ENCODE results near the gene SH3RF2. TPM values are rescaled to one million over a fixed set of nuclear protein-coding genes. Genes with fewer than 3 reads are reported as not detected.
"Not testable (repeated sequence)": the region's sequence is repeated elsewhere in the genome, so short reads cannot be mapped to it uniquely, and the experiment has no call there.

The SH3RF2 gene
- not detected for total RNA-seq

DNA sequence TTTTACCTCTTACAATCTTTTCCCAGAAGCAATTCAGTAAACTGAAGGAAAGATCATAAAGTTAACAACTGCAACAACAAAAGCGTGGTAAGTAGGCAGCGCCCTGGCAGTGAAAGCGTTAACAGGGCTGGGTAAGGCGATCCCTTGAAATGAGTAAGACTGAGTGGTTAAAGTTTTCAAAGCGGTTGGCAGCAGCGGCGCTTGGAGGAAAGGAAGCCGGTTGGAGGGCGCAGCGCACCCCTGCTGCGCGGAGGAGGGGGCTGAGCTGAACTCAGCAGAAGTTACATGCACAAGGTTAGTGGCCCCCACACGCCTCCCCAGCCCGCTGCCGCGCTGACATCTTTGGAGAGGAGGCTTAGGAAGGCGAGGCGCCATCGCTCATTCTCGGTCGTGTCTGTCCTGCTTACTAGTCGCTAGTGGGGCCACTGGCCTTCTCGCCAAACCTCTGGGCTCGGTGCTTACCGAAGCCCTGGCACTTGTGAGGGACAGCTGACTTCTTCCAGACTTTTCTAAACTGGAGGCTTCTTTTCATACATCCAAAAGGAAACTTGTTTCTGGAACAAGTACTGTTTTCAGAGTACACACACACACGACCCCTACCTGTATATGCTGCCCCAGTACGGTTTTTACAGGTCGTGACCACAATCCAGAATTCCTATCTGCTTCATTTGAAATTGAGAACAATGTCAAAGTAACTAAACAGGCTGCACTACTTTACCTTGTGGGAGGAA is at the start of gene SH3RF2:
TSS of gene SH3RF2 (plus strand) at position 178 of the 731 bp plus-strand sequence. CDS start 1,351 bp downstream, outside the sequence.
- H3K36me3 Mint-ChIP-seq, result no peaks in the 10 kb centered on the region
- peak within 1 kb of the TSS; percentile 47 for H3K4me3 Mint-ChIP-seq
- POLR2A ChIA-PET, result no interaction called here
- peak; percentile 30 for DNase-seq
- ATAC-seq (ENCODE audit: low read depth), result no peak
- H3K4me1 Mint-ChIP-seq, result peaks cover 8% of the 10 kb centered on the region
- H3K27me3 Mint-ChIP-seq, result peaks cover 38% of the 10 kb centered on the region
- no peak within 1 kb of the TSS for H3K27ac Mint-ChIP-seq
- H3K9me3 Mint-ChIP-seq, result no peaks in the 10 kb centered on the region

- peaks cover 5% of the 10 kb centered on the region for H3K9me3 Mint-ChIP-seq
- no peaks in the 10 kb centered on the region for H3K4me1 Mint-ChIP-seq
- no peaks in the 10 kb centered on the region for H3K36me3 Mint-ChIP-seq
- H3K4me3 Mint-ChIP-seq, result no peak overlapping the region
- ATAC-seq (ENCODE audit: low read depth) (no peak), DNase-seq (no peak)
- H3K27ac Mint-ChIP-seq, result no peak overlapping the region
- H3K27me3 Mint-ChIP-seq, result no peaks in the 10 kb centered on the region
- POLR2A ChIA-PET, result no interaction called here
These were observed 49.2 kb upstream of the SH3RF2 start for GRCh38 chr5:145887217-145887616.

DNA sequence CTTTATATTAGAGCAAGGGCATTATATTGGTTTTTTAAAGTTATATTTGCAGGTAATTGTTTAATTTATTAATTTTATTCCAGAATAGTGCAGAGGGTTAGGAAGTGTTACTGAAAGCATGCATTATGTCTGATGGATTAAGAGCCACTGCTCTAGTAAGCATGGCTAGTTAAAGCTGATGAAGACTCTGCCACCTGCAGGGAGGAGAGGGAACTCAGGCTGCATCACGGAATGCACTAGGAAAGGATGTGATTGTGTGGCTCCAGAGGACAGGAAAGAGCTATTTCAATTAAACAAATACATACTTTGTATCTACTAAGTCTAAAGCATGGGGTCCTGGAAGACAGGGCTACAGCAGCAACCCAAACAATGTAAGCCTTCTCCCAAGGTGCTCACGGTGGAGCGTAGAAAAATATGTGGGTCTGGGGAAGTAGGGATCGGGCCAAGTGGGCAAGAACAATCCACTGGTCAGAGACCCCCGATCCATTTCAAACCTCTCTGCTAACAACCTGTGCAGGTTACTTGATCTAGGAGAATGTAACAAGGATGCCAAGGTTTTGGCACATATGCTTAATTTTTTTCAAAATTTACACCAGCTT is 48.3 kb upstream of the SH3RF2 start:
- Mint-ChIP-seq H3K4me1 (no peaks in the 10 kb centered on the region), H3K4me3 (no peak overlapping the region)
- POLR2A ChIA-PET, result no interaction called here

GRCh38 chr5:145889611-145890010 is 46.8 kb upstream of the SH3RF2 start:
- H3K4me3 Mint-ChIP-seq, result no peak overlapping the region
- H3K27me3 Mint-ChIP-seq, result peaks cover 2% of the 10 kb centered on the region
- H3K4me1 Mint-ChIP-seq, result no peaks in the 10 kb centered on the region
- POLR2A ChIA-PET, result no interaction called here
- peaks cover 6% of the 10 kb centered on the region for H3K9me3 Mint-ChIP-seq
- ATAC-seq (ENCODE audit: low read depth) (no peak), DNase-seq (no peak)
- no peak overlapping the region for H3K27ac Mint-ChIP-seq
- H3K36me3 Mint-ChIP-seq, result no peaks in the 10 kb centered on the region

More for the DNA sequence above, 48.3 kb upstream of the SH3RF2 start:
- H3K27me3 Mint-ChIP-seq, result peaks cover 2% of the 10 kb centered on the region
- H3K9me3 Mint-ChIP-seq, result peaks cover 6% of the 10 kb centered on the region
- no peak overlapping the region for H3K27ac Mint-ChIP-seq
- no peaks in the 10 kb centered on the region for H3K36me3 Mint-ChIP-seq
- no peak for DNase-seq
- no peak for ATAC-seq (ENCODE audit: low read depth)

GRCh38 chr5:145891378-145891777 is 45.0 kb upstream of the SH3RF2 start:
- H3K9me3 Mint-ChIP-seq; H3K27ac Mint-ChIP-seq; POLR2A ChIA-PET; DNase-seq; H3K4me3 Mint-ChIP-seq; H3K36me3 Mint-ChIP-seq; H3K27me3 Mint-ChIP-seq; ATAC-seq (ENCODE audit: low read depth); H3K4me1 Mint-ChIP-seq: not testable (repeated sequence)

DNA sequence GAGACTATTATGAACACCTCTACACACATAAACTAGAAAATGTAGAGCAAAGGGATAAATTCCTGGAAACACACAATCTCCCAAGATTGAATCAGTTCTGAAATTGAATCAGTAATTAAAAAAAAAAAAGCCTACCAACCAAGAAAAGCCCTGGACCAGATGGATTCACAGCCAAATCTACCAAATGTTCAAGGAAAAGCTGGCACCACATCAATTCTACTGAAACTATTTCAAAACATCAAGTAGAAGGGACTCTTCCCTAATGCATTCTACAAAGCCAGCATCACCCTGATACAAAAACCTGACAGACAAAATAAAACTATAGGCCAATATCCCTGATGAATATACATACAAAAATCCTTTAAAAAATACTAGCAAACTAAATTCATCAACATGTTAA is 38.2 kb upstream of the SH3RF2 start:
- Mint-ChIP-seq H3K4me3 (no peak overlapping the region), H3K27ac (no peak overlapping the region), H3K4me1 (no peaks in the 10 kb centered on the region), H3K27me3 (peaks cover 4% of the 10 kb centered on the region), H3K36me3 (no peaks in the 10 kb centered on the region), H3K9me3 (peaks cover 1% of the 10 kb centered on the region)
- ATAC-seq (ENCODE audit: low read depth), result no peak
- DNase-seq, result no peak
- POLR2A ChIA-PET, result no interaction called here

GRCh38 chr5:145902421-145902820 is 34.0 kb upstream of the SH3RF2 start:
- POLR2A ChIA-PET, result no interaction called here
- Mint-ChIP-seq H3K4me1 (no peaks in the 10 kb centered on the region), H3K36me3 (no peaks in the 10 kb centered on the region), H3K27me3 (peaks cover 4% of the 10 kb centered on the region), H3K4me3 (no peak overlapping the region), H3K27ac (no peak overlapping the region), H3K9me3 (peaks cover 1% of the 10 kb centered on the region)
- ATAC-seq (ENCODE audit: low read depth) (no peak), DNase-seq (no peak)

- ATAC-seq (ENCODE audit: low read depth), result no peak
- H3K4me1 Mint-ChIP-seq, result no peaks in the 10 kb centered on the region
- no peak overlapping the region for H3K27ac Mint-ChIP-seq
- peaks cover 1% of the 10 kb centered on the region for H3K9me3 Mint-ChIP-seq
- H3K36me3 Mint-ChIP-seq, result no peaks in the 10 kb centered on the region
- no peak for DNase-seq
- POLR2A ChIA-PET, result no interaction called here
- H3K4me3 Mint-ChIP-seq, result no peak overlapping the region
- H3K27me3 Mint-ChIP-seq, result peaks cover 5% of the 10 kb centered on the region
These were observed 33.3 kb upstream of the SH3RF2 start for GRCh38 chr5:145903113-145903512.

GRCh38 chr5:145903867-145904266 is 32.5 kb upstream of the SH3RF2 start:
- H3K4me3 Mint-ChIP-seq, result no peak overlapping the region
- POLR2A ChIA-PET, result no interaction called here
- peaks cover 1% of the 10 kb centered on the region for H3K9me3 Mint-ChIP-seq

DNA sequence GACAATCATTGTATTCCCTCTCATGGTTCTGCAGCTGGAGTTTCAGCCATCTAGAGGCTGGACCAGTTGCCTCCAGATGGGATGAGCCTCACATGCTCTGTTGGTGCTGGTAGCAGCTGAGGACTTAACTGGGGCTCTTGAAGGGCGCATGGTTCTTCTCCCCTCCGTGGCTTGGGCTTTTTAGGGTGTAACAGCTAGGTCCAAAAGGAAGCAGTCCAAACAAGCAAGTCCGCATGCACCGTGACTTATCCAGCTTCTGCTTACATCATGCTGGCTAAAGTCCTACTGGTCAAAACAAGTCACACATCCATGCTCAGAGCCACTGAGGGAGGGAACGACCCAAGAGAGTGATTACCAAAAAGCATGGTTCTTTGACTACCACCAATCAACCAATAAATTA is 31.6 kb upstream of the SH3RF2 start:
- DNase-seq, result no peak
- Mint-ChIP-seq H3K36me3 (no peaks in the 10 kb centered on the region), H3K9me3 (peaks cover 1% of the 10 kb centered on the region), H3K4me3 (no peak overlapping the region), H3K4me1 (no peaks in the 10 kb centered on the region), H3K27ac (no peak overlapping the region), H3K27me3 (peaks cover 4% of the 10 kb centered on the region)
- ATAC-seq (ENCODE audit: low read depth), result no peak
- POLR2A ChIA-PET, result no interaction called here

More at GRCh38 chr5:145903867-145904266, 32.5 kb upstream of the SH3RF2 start:
- ATAC-seq (ENCODE audit: low read depth) (no peak), DNase-seq (no peak)
- Mint-ChIP-seq H3K27me3 (peaks cover 5% of the 10 kb centered on the region), H3K36me3 (no peaks in the 10 kb centered on the region), H3K27ac (no peak overlapping the region), H3K4me1 (no peaks in the 10 kb centered on the region)

- H3K27ac Mint-ChIP-seq, result no peak overlapping the region
- POLR2A ChIA-PET, result no interaction called here
- ATAC-seq (ENCODE audit: low read depth), result no peak
These were observed 30.0 kb upstream of the SH3RF2 start for GRCh38 chr5:145906401-145906800.

DNA sequence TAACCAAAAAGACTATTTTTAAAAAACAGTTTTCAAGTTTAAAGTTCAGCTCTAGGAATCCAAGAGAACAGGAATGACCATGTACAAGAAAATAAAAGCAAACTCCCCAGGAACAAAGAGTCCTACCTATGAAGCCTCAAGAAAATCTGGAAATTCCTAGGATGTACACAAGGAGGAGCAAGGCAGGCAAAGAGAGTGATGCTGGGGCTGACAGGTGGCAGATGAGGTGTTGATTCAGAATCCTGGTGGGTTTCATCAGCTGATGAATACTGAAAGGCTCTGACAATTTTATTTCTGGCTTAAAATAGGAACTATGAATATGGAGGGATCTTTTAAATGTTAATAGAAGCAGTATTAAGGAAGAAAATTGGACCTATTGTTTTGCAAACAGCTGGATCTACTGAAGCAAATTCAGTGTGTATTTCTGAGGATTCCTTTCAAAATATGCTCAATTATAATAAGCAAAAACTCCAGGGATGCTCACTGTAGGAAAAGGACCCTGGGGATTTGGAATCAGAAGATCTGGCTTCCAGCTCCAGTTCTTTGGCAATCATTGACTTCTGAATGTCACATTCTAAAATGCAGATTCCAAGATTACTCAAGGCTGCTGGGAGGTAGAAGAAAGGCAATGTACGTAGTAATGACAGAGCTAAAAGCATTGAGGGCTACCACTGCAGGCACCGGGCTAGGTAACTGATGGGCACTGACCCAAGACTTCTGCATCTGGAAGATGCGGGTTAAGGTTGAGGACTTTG is 28.0 kb upstream of the SH3RF2 start:
- H3K9me3 Mint-ChIP-seq, result no peaks in the 10 kb centered on the region
- POLR2A ChIA-PET, result no interaction called here
- no peak overlapping the region for H3K27ac Mint-ChIP-seq
- no peaks in the 10 kb centered on the region for H3K36me3 Mint-ChIP-seq
- DNase-seq (no peak), ATAC-seq (ENCODE audit: low read depth) (no peak)
- H3K4me3 Mint-ChIP-seq, result no peak overlapping the region
- H3K27me3 Mint-ChIP-seq, result peaks cover 2% of the 10 kb centered on the region
- H3K4me1 Mint-ChIP-seq, result no peaks in the 10 kb centered on the region

More at GRCh38 chr5:145906401-145906800, 30.0 kb upstream of the SH3RF2 start:
- Mint-ChIP-seq H3K4me3 (no peak overlapping the region), H3K36me3 (no peaks in the 10 kb centered on the region), H3K27me3 (peaks cover 2% of the 10 kb centered on the region), H3K4me1 (no peaks in the 10 kb centered on the region), H3K9me3 (no peaks in the 10 kb centered on the region)
- no peak for DNase-seq

- no peak overlapping the region for H3K4me3 Mint-ChIP-seq
- POLR2A ChIA-PET, result no interaction called here
- no peaks in the 10 kb centered on the region for H3K4me1 Mint-ChIP-seq
- H3K9me3 Mint-ChIP-seq, result no peaks in the 10 kb centered on the region
- ATAC-seq (ENCODE audit: low read depth), result no peak
- peaks cover 2% of the 10 kb centered on the region for H3K27me3 Mint-ChIP-seq
- no peak for DNase-seq
- no peaks in the 10 kb centered on the region for H3K36me3 Mint-ChIP-seq
- H3K27ac Mint-ChIP-seq, result no peak overlapping the region
These were observed 25.2 kb upstream of the SH3RF2 start for GRCh38 chr5:145911164-145911563.

GRCh38 chr5:145912019-145912418 is 24.4 kb upstream of the SH3RF2 start:
- no peaks in the 10 kb centered on the region for H3K36me3 Mint-ChIP-seq
- POLR2A ChIA-PET, result no interaction called here
- no peak overlapping the region for H3K4me3 Mint-ChIP-seq
- no peaks in the 10 kb centered on the region for H3K4me1 Mint-ChIP-seq
- H3K27ac Mint-ChIP-seq, result no peak overlapping the region
- DNase-seq (no peak), ATAC-seq (ENCODE audit: low read depth) (no peak)
- peaks cover 2% of the 10 kb centered on the region for H3K27me3 Mint-ChIP-seq
- no peaks in the 10 kb centered on the region for H3K9me3 Mint-ChIP-seq

Data from activated naive CD8-positive, alpha-beta T cell treated with anti-CD3 and anti-CD28 coated beads, Interleukin-2, amount 10 ng/mL, durations not matched to agents 7 days and 5 days (primary cell).